Esophagus muscularis mucosa (tissue), 4 donors: ENCODE data around the gene IRF9. TPM values are rescaled to one million over a fixed set of nuclear protein-coding genes. Genes with fewer than 3 reads are reported as not detected.

Experiments used
- DNase-seq: peaks from one replicate; pipeline ENCODE4 v3.0.0-alpha.2; 2017; ENCODE audit errors: extremely low spot score
- H3K27ac ChIP-seq, 4 donors: fragments of 200-600 bp; sonication (generic); replicated peaks in 1 of 4; 1 replicate in 3 of 4; 2 replicates in 1 of 4; pipeline ENCODE4 v1.5.1; 2016 to 2019; ENCODE audit warnings: mild to moderate bottlenecking in 1 of 4
- H3K27me3 ChIP-seq, 4 donors: fragments of 200-600 bp; sonication (generic); one replicate each; pipeline versions ENCODE4 v1.5.1 to v1.6.0; 2016 to 2019
- H3K36me3 ChIP-seq, 4 donors: fragments of 200-600 bp; sonication (generic); one replicate each; pipeline ENCODE4 v1.5.1; 2016 to 2019
- H3K4me1 ChIP-seq, 4 donors: fragments of 200-600 bp; sonication (generic); one replicate each; pipeline ENCODE4 v1.5.1; 2016 to 2019
- H3K4me3 ChIP-seq, 4 donors: fragments of 200-600 bp; sonication (generic); 1 replicate in 2 of 4; 2 replicates in 2 of 4; pipeline ENCODE4 v1.5.1; 2016 to 2019; ENCODE audit warnings: mild to moderate bottlenecking in 4 of 4, moderate library complexity in 1 of 4
- H3K9me3 ChIP-seq, 4 donors: fragments of 200-600 bp; sonication (generic); 1 replicate in 3 of 4; 2 replicates in 1 of 4; pipeline ENCODE4 v1.5.1; 2016 to 2019
- EP300 ChIP-seq: sonication (generic); formaldehyde crosslinking; IDR thresholded peaks from one replicate; pipeline ENCODE4 v1.6.1; 2017; ENCODE audit warnings: antibody characterized with exemption
- POLR2A ChIP-seq: fragments of 450-650 bp; IDR thresholded peaks from one replicate; pipeline ENCODE4 v1.6.1; 2017; ENCODE audit warnings: antibody characterized with exemption, moderate library complexity, mild to moderate bottlenecking, low read depth
- POLR2AphosphoS5 ChIP-seq, 2 donors: sonication (generic); formaldehyde crosslinking; IDR thresholded peaks; one replicate each; pipeline ENCODE4 v1.6.1; 2017; ENCODE audit warnings: antibody characterized with exemption in 2 of 2
- WGBS: methylation state at CpG from one replicate; pipeline ENCODE4 v1.1.5; 2018; 5-methylcytosine and 5-hydroxymethylcytosine counted together
- intact Hi-C: fragments of 100-400 bp; cut with DNase I; formaldehyde crosslinking; loops from one replicate; pipeline ENCODE4 v1.15.1; 2023
- total RNA-seq, 4 donors: library from RNA; depleted of rRNA; stranded (reverse); fragments of >200 nt; gene quantifications; one replicate each; pipeline versions ENCODE4 v1.1.0 to v1.2.1, GENCODE V29; 2016
- TF ChIP-seq, protein P1 (sequence below), 3 experiments: fragments of 200-600 bp in 2 of 3; fragments of 450-650 bp in 1 of 3; sonication (generic) in 2 of 3; IDR thresholded peaks; one replicate each; pipeline ENCODE4 v1.5.1; 2017 to 2019; ENCODE audit warnings: antibody characterized with exemption in 3 of 3, mild to moderate bottlenecking in 2 of 3, moderate library complexity in 1 of 3

Gene IRF9
- total RNA-seq, 4 donors from 2014 or later: 39.5 to 78.3 (median 63.2) TPM

DNA sequence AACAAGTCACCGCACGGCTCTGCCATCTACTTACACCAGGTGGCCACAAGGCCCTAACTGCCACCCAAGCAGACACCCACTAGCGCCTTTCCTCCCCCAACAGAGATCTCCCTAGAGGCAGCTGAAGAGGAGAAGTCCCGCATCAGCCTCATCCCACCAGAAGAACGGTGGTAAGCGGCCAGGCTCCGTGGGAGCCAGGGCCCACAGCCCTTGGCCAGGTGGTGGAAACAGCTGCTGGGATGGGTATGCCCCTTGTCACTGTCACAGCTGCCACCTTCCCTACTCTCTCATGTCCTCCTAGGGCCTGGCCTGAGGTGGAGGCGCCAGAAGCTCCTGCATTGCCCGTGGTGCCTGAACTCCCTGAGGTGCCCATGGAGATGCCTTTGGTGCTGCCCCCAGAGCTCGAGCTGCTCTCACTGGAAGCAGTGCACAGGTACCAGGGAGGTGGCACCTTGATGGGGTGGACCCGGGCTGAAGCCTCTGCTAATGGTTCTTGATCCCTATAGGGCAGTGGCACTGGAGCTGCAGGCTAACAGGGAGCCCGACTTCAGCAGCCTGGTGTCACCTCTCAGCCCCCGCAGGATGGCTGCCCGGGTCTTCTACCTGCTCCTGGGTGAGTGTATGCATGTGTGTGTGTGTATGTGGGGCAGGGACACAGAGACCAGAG lies 18.4 kb downstream of the IRF9 start:
- intact Hi-C loops: no loop called here
- Histone ChIP-seq H3K27me3 (no peaks in the 10 kb centered on the region), H3K4me1 (peaks cover 11 to 17% (median 16%) of the 10 kb centered on the region in 4 donors), H3K27ac (peak overlapping the region; percentile 72 to 81 (median 76)), H3K4me3 (no peak overlapping the region), H3K36me3 (peaks cover 42 to 89% (median 82%) of the 10 kb centered on the region in 4 donors), H3K9me3 (no peaks in the 10 kb centered on the region)
- DNase-seq: no peak
- TF ChIP-seq POLR2A (no peak), EP300 (no peak), POLR2AphosphoS5 (IDR thresholded peaks at IDR 0.05) (no peak)
- TF ChIP-seq, protein P1, sequence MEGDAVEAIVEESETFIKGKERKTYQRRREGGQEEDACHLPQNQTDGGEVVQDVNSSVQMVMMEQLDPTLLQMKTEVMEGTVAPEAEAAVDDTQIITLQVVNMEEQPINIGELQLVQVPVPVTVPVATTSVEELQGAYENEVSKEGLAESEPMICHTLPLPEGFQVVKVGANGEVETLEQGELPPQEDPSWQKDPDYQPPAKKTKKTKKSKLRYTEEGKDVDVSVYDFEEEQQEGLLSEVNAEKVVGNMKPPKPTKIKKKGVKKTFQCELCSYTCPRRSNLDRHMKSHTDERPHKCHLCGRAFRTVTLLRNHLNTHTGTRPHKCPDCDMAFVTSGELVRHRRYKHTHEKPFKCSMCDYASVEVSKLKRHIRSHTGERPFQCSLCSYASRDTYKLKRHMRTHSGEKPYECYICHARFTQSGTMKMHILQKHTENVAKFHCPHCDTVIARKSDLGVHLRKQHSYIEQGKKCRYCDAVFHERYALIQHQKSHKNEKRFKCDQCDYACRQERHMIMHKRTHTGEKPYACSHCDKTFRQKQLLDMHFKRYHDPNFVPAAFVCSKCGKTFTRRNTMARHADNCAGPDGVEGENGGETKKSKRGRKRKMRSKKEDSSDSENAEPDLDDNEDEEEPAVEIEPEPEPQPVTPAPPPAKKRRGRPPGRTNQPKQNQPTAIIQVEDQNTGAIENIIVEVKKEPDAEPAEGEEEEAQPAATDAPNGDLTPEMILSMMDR (IDR thresholded peaks at IDR 0.05): no peak
- 89% methylated on average over 9 of the region's 14 CpGs for WGBS

DNA sequence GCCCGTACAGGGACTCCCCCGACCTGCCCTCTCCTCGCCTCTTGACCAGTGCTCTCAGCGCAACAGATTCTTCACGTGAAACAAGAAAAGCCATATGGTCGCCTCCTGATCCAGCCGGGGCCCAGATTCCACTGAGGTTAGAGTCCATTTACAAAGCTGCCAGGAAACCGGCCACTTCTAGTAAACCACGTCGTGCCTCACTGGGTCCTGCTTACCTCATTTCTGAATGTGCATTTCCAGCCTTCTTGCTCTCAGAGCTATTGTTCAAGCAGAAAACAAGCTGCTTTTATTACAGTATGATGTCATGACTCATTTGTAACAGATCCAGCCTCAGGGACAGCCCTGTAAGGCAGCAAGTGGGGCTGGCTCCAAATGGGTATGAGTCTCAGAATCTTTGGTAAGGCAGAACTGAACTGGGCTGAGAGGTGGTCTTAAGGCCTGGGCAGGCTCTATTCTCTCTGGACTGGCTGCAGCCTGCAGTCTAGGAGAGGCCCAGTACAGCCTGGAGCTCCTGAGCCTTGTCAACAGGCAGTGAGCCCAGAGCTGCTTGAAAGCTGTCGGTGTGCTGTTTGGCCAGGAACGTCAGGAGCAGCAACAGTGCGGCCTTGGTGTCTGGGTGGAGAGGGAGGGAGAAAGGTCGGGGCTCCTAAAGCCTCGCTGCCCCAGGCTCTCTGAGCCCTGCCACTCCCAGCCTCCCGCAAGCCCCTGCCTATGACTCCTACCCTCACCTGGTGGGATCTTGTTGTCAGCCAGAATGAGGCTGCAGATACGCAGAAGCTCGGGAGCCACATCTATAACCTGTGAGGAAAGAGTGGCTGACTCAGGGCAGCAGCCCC lies 19.1 kb downstream of the IRF9 start:
- no peaks in the 10 kb centered on the region for H3K9me3 ChIP-seq
- peak overlapping the region; percentile 72 to 81 (median 76) for H3K27ac ChIP-seq
- intact Hi-C loops: no loop called here
- H3K36me3 ChIP-seq: peaks cover 48 to 93% (median 90%) of the 10 kb centered on the region in 4 donors
- WGBS: 72% methylated on average over 18 of the region's 18 CpGs
- peaks cover 11 to 17% (median 16%) of the 10 kb centered on the region in 4 donors for H3K4me1 ChIP-seq
- TF ChIP-seq EP300 (no peak), POLR2AphosphoS5 (IDR thresholded peaks at IDR 0.05) (peak; percentile 7 to 38)
- TF ChIP-seq, protein P1 (IDR thresholded peaks at IDR 0.05): no peak
- DNase-seq: no peak
- H3K4me3 ChIP-seq: no peak overlapping the region
- no peaks in the 10 kb centered on the region for H3K27me3 ChIP-seq

DNA sequence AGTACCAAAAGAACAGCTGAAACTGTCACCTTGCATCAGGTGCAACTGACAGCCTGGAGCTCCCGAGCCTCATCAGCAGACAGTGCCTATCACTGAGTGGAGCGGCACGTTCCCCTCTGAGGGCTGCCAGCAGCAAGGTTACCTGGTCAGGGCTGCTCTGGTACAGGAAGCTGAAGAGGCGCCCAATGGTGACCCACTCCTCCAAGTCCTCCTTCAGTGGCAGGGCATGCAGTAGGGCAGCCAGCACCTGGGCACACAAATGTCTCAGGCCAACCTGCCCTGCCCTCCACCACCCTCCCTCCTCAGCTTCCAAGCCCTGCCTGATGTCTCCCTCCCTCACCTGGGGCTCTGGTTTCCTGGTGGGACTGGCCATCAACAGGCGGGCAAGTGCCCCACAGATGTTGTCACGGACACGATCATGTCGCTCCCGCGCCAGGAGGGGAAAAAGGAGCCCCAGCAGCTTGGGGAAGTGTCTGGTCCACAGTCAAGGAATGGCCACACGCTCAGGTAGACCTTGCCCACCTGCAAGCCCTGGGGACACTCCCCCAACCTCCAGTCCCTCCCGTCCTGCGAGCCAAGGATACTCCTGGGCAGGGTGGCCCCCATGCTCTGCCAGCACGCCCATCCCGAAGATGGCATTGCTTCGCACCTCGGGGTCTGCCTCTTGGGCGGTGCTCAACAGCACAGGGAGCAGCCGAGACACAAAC lies 20.5 kb downstream of the IRF9 start:
- no peak for TF ChIP-seq POLR2A
- no peak for DNase-seq
- Histone ChIP-seq H3K9me3 (no peaks in the 10 kb centered on the region), H3K36me3 (peaks cover 62 to 100% (median 98%) of the 10 kb centered on the region in 4 donors), H3K27me3 (no peaks in the 10 kb centered on the region), H3K27ac (peak overlapping the region in 1 of 4 donors; percentile 81), H3K4me1 (peaks cover 11 to 17% (median 16%) of the 10 kb centered on the region in 4 donors), H3K4me3 (no peak overlapping the region)
- WGBS: 87% methylated on average over 8 of the region's 19 CpGs
- intact Hi-C loops: no loop called here

DNA sequence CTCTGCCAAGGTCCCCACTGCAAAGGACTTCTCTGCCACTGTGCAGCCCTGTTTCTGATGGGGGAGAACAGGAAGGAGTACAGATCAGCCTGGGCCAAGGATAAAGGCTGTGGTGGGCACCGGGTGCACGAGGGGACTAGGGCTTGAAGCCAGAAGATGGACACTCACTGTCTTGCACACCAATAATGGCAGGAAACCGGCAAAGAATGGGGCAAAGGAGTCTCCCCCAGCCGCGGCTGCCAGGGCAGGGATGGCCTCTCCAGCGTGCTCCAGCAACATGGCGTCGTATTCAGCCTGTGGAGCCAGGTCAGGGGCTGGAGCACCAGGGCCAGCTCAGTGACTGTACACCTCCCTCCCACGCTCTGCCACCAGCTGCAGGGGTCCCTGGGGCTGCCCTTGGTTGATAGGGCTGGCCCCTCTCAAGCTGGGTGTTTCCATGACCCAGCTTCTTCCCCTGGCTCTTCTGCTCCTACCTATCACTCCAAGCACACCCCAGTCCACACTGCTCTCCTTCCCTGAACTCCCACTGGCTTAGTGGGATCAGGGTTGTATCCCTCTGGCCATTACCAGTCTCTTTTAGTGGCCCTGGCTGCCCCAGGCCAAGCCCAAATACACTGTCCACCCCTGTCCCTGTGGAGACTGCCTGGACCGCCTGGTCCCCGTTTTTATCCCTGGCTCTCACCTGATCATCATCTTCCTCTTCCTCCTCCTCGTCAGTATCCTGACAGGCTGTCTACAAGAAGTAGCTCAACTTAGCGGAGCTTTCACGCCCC lies 21.2 kb downstream of the IRF9 start:
- Histone ChIP-seq H3K27ac (no peak overlapping the region), H3K4me3 (no peak overlapping the region), H3K9me3 (no peaks in the 10 kb centered on the region), H3K36me3 (peaks cover 67 to 98% (median 95%) of the 10 kb centered on the region in 4 donors), H3K4me1 (peaks cover 13 to 21% (median 21%) of the 10 kb centered on the region in 4 donors), H3K27me3 (no peaks in the 10 kb centered on the region)
- WGBS: 86% methylated on average over 14 of the region's 14 CpGs
- intact Hi-C loops: no loop called here
- DNase-seq: no peak
- TF ChIP-seq, protein P1 (IDR thresholded peaks at IDR 0.05): no peak
- TF ChIP-seq POLR2AphosphoS5 (IDR thresholded peaks at IDR 0.05) (no peak), POLR2A (no peak), EP300 (no peak)
